T-helper 2 cell (primary cell): Measurements from ENCODE around the gene MTF2.
"Not testable (repeated sequence)": the region's sequence is repeated elsewhere in the genome, so short reads cannot be mapped to it uniquely, and the experiment has no call there.

Experiments used
- DNase-seq, 5 experiments: peaks; one replicate each; pipeline versions ENCODE4 v3.0.0 to v3.0.0-alpha.2; 2012 to 2022
- total RNA-seq, 2 donors: gene quantifications; one replicate each; lab custom pipeline; 2026; lab: John Stamatoyannopoulos, UW

Gene MTF2
- 61.1 to 69.5 reads per million in 2 donors for total RNA-seq

- DNase-seq, result peak; percentile 78 to 99 (median 89)
These were observed at the start of gene MTF2 for GRCh38 chr1:93078986-93079654. TSS of gene MTF2 (plus strand) at chr1:93079283. CDS start at chr1:93079527, 244 bp downstream.

GRCh38 chr1:93029317-93029716, 49.8 kb upstream of the MTF2 start:
- peak in 3 of 5 experiments; percentile 45 to 93 (median 57) for DNase-seq

GRCh38 chr1:93030191-93030590, 48.9 kb upstream of the MTF2 start:
- DNase-seq, result not testable (repeated sequence)

GRCh38 chr1:93031711-93032110, 47.4 kb upstream of the MTF2 start:
- DNase-seq, result no peak

GRCh38 chr1:93033029-93033428, 46.1 kb upstream of the MTF2 start:
- peak in 1 of 5 experiments; percentile 44 for DNase-seq

- peak in 1 of 5 experiments; percentile 35 for DNase-seq
These were observed 45.3 kb upstream of the MTF2 start for GRCh38 chr1:93033785-93034184.

GRCh38 chr1:93034397-93034796, 44.7 kb upstream of the MTF2 start:
- DNase-seq, result no peak

- no peak for DNase-seq
These were observed 42.4 kb upstream of the MTF2 start for GRCh38 chr1:93036672-93037071.

GRCh38 chr1:93042187-93043056, 36.7 kb upstream of the MTF2 start:
- DNase-seq, result peak in 2 of 5 experiments; percentile 71 to 96

GRCh38 chr1:93043057-93043557, 36.0 kb upstream of the MTF2 start:
- no peak for DNase-seq

GRCh38 chr1:93047618-93048017, 31.5 kb upstream of the MTF2 start:
- DNase-seq, result no peak

- DNase-seq, result no peak
These were observed 27.1 kb upstream of the MTF2 start for GRCh38 chr1:93051961-93052360.

- DNase-seq, result peak in 1 of 5 experiments; percentile 46
These were observed 22.9 kb upstream of the MTF2 start for GRCh38 chr1:93056214-93056613.

GRCh38 chr1:93056649-93057048, 22.4 kb upstream of the MTF2 start:
- no peak for DNase-seq

- DNase-seq, result peak in 3 of 5 experiments; percentile 14 to 77 (median 22)
These were observed 16.9 kb upstream of the MTF2 start for GRCh38 chr1:93061895-93062792.

- no peak for DNase-seq
These were observed 2.8 kb upstream of the MTF2 start for GRCh38 chr1:93076268-93076667.

- DNase-seq, result peak in 1 of 5 experiments; percentile 7
These were observed 880 bp upstream of the MTF2 start for GRCh38 chr1:93078203-93078602.

- no peak for DNase-seq
These were observed 471 bp upstream of the MTF2 start for GRCh38 chr1:93078638-93078985.

GRCh38 chr1:93079685-93080141, 630 bp downstream of the MTF2 start:
- peak in 3 of 5 experiments; percentile 10 to 32 (median 17) for DNase-seq

GRCh38 chr1:93080179-93080823, 1.2 kb downstream of the MTF2 start:
- peak in 2 of 5 experiments; percentile 32 to 85 for DNase-seq

- no peak for DNase-seq
These were observed 2.6 kb downstream of the MTF2 start for GRCh38 chr1:93081716-93082115.

- DNase-seq, result no peak
These were observed 3.2 kb downstream of the MTF2 start for GRCh38 chr1:93082313-93082712.
